T-helper 17 cell (primary cell): ENCODE results near the gene ATP2A3. TPM values are rescaled to one million over a fixed set of nuclear protein-coding genes. Genes with fewer than 3 reads are reported as not detected.
A peak's percentile ranks its signal among the peaks of the same experiment; 100 is the strongest.

ENCODE experiments used
- ATAC-seq: fragments of 150-1000 bp; cut with Tn5 transposase; 2 replicates; pipeline ENCODE4 v1.10.0; 2021; ENCODE audit warnings: mild to moderate bottlenecking, moderate library complexity
- DNase-seq, 3 donors: peaks; one replicate each; pipeline versions ENCODE4 v3.0.0 to v3.0.0-alpha.2; 2020 to 2021
- H3K9me3 ChIP-seq: one replicate; pipeline ENCODE4 v1.7.0; 2013; ENCODE audit warnings: low read length, mild to moderate bottlenecking; ENCODE audit not compliant: control insufficient read depth, poor library complexity, severe bottlenecking
- H3K27ac Mint-ChIP-seq: one replicate; pipeline ENCODE4 v1.8.0; 2022; ENCODE audit warnings: mild to moderate bottlenecking, moderate library complexity, mixed read lengths
- H3K27me3 Mint-ChIP-seq: one replicate; pipeline ENCODE4 v1.8.0; 2022; ENCODE audit warnings: mixed read lengths
- H3K36me3 Mint-ChIP-seq: one replicate; pipeline ENCODE4 v1.8.0; 2022; ENCODE audit warnings: low read depth, mixed read lengths
- H3K4me1 Mint-ChIP-seq: one replicate; pipeline ENCODE4 v1.8.0; 2022; ENCODE audit warnings: mild to moderate bottlenecking, mixed read lengths
- H3K4me3 Mint-ChIP-seq: one replicate; pipeline ENCODE4 v1.8.0; 2022; ENCODE audit warnings: mild to moderate bottlenecking, moderate library complexity, mixed read lengths
- total RNA-seq, 4 donors: library from RNA in 2 of 4; stranded (reverse) in 2 of 4; gene quantifications; one replicate each; pipeline ENCODE4 v1.2.3 and lab custom pipeline; 2022 to 2026

The ATP2A3 gene
- total RNA-seq, 2 donors from 2014 or later: 279 to 298 TPM

DNA sequence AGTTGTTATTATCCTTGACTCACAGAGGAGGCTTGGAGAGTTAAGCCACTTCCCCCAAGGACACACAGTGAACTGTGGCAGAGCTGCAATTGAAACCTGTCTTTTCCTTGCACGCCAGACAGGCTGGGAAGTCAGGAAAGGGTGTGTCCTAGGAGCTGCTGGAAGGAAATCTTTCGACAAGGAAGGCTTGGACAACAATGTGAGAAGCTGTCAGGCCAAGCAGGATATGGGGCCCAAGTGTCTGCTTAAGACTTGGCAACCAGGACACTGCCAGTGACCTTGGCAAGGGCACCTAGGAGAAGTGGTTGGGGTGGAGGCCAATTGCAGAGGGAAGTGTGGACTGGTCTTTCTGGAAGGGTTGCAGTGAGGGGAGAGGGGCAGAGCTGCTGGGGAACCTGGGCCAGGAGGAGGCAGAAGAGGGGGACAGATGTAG, 69.3 kb downstream of the ATP2A3 start:
- no peaks in the 10 kb centered on the region for H3K27me3 Mint-ChIP-seq
- H3K36me3 Mint-ChIP-seq: no peaks in the 10 kb centered on the region
- DNase-seq (no peak), ATAC-seq (no peak)
- H3K4me1 Mint-ChIP-seq: peaks cover 30% of the 10 kb centered on the region
- peak overlapping the region; percentile 6 for H3K27ac Mint-ChIP-seq
- peak overlapping the region; percentile 19 for H3K4me3 Mint-ChIP-seq
- H3K9me3 ChIP-seq: no peaks in the 10 kb centered on the region

DNA sequence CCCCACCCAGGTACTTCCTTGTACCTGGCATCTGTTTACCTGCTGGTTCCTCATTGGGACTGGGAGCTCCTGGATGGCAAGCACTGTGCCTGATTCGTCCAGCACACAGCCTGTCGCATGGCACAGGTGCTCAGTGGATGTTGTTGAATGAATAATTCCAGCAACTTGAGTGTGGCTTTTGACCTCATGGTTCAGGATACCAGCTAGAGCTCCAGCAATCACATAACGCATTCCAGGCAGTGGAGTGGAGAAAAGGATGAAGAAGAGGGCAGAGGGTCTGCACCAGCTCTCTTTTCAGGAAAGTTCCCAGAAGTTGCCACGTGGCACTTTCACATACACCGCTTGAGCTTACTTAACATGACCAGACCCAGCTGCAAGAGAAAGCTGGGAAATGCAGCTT, 70.0 kb downstream of the ATP2A3 start:
- Mint-ChIP-seq H3K27me3 (no peaks in the 10 kb centered on the region), H3K36me3 (no peaks in the 10 kb centered on the region)
- no peak for ATAC-seq

DNA sequence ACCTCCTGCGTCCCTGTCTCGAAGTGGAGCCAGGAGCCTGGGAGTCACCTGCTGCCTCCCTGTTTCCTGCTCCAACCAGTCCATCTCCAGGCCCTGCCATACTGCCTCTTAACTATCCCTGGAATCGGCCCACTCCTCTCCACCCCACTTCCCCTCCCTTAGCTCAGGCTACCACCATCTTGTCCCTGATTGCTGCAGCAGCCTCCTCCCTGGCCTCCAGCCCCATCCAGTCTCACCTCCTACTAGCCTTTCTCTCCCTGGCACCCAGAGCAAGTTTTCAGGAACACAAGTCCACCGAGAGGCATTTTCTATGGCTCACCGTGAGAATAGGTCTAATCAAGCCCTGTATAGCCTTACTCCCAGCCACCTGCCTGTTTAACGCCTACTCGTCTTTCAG, 70.5 kb downstream of the ATP2A3 start:
- Mint-ChIP-seq H3K27me3 (no peaks in the 10 kb centered on the region), H3K4me3 (peak overlapping the region; percentile 88), H3K36me3 (no peaks in the 10 kb centered on the region), H3K27ac (no peak overlapping the region), H3K4me1 (peaks cover 30% of the 10 kb centered on the region)
- ATAC-seq (no peak), DNase-seq (no peak)
- no peaks in the 10 kb centered on the region for H3K9me3 ChIP-seq

More for the DNA sequence above, 70.0 kb downstream of the ATP2A3 start:
- no peaks in the 10 kb centered on the region for H3K9me3 ChIP-seq
- no peak for DNase-seq
- Mint-ChIP-seq H3K27ac (no peak overlapping the region), H3K4me3 (no peak overlapping the region), H3K4me1 (peaks cover 30% of the 10 kb centered on the region)

DNA sequence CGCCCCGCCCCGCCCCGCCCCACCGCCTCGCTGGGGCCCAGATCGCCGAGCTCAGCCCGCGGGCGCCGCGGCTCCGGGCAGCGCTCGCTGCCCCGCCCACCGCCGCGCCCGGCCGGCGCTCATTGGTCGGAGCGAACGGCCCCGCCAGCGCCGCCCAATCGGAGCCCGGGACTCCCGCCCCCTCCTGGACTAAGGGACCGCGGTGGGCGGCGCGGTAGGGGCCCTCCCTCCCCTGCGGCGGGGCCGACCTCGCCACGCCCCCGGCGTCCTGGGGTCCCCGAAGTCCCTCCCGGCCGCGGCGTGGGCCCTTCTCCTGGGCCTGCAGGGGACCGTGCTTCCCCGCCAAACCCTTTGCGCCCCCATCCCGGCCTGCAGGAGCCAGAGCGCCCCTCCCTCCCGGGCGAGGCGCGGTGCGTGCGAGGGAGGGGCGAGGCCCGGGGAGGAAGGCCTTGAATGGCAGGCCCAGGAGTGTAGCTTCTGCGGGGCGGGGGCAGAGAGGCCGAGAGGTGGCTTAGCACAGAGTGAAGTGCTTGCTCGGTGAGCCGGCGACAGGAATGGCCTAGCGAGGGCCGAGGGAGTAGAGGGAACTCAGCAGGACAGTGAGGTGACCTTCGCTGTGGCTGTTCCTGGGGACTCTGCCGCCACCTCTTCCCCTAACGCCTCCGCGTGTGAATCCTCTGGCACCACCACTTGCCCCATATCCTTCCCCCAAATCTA, 71.1 kb downstream of the ATP2A3 start, which contains the start of gene CAMKK1:
Gene CAMKK1 (minus strand): TSS at position 51 of the 717 bp plus-strand sequence. CDS start 7,366 bp downstream, outside the sequence.
- H3K27ac Mint-ChIP-seq: peak within 1 kb of the TSS; percentile 54
- no peaks in the 10 kb centered on the region for H3K27me3 Mint-ChIP-seq
- no peaks in the 10 kb centered on the region for H3K9me3 ChIP-seq
- no peaks in the 10 kb centered on the region for H3K36me3 Mint-ChIP-seq
- H3K4me3 Mint-ChIP-seq: peak within 1 kb of the TSS; percentile 89
- DNase-seq (peak; percentile 81 to 91 (median 87)), ATAC-seq (peak; percentile 84)
- peaks cover 32% of the 10 kb centered on the region for H3K4me1 Mint-ChIP-seq

DNA sequence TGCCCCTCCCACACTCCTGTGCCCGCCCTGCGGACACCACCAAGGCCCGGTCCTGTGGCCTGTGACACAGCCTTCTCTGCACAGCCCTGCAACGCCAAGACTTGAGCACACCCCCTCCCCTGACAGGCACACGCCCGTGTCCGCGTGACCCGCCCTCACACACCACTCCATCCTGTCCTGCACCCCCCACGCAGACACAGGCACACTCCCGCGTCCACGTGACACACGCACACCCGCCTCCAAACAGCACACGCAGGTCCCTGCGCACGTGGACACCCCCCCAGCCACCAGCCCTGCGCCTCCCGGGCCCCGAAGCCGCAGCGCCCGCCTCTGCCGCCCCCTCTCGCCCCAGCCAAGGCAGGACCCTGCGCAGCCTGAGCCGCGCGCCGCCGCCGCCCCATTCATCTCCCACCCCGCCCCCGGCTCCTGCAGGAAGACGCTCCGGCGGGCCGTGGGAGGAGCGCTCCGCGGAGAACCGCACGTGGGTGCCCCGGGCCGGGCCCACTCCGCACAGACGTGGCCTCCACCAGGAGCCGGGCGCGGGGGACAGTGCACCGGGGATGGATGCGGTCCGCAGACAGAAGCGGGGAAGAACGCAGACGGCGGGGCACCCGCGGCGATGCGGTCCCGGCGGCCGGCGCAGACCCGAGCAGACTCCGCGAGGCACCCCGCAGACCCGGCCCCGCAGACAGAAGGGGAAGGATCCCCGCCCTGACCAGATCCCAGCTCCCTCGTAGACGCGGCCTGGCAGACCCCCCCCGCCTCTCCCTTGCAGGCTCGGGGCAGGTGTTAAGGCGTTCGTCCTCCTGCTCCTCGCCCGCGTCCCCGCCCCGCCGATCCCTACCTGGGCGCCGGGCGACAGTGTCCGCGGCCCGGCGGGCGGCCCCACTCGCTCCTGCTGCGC, 71.9 kb downstream of the ATP2A3 start:
- DNase-seq (peak; percentile 63 to 81 (median 76)), ATAC-seq (peak; percentile 73)
- Mint-ChIP-seq H3K4me1 (peaks cover 39% of the 10 kb centered on the region), H3K27me3 (no peaks in the 10 kb centered on the region), H3K4me3 (peak overlapping the region; percentile 89), H3K27ac (peak overlapping the region; percentile 54), H3K36me3 (no peaks in the 10 kb centered on the region)
- H3K9me3 ChIP-seq: no peaks in the 10 kb centered on the region

DNA sequence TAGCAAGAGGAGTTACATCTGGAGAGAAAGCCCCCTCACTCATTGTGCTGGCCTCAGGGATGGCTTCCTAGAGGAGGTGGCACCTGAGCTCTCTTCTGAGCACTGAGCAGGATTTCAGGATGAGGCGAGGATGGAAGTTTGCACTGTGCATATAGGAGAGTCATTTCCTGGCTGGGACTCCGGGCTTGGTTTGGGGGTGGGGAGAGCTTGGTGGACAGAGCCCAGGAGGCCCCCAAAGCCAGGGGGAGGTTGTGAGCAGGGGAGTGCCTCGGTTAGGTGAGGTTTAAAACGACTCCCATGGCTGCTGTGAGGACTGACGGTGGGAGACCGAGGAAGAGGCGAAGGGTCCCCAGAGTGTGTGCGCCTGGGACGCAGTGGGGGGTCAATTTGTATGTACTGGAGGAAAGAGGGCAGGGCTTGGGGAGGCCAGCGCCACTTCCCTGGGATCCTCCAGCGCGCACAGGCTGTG, 72.6 kb downstream of the ATP2A3 start:
- no peak for DNase-seq
- Mint-ChIP-seq H3K27ac (peak overlapping the region; percentile 54), H3K4me3 (peak overlapping the region; percentile 89), H3K36me3 (no peaks in the 10 kb centered on the region), H3K27me3 (no peaks in the 10 kb centered on the region), H3K4me1 (peaks cover 46% of the 10 kb centered on the region)
- no peaks in the 10 kb centered on the region for H3K9me3 ChIP-seq
- ATAC-seq: no peak

DNA sequence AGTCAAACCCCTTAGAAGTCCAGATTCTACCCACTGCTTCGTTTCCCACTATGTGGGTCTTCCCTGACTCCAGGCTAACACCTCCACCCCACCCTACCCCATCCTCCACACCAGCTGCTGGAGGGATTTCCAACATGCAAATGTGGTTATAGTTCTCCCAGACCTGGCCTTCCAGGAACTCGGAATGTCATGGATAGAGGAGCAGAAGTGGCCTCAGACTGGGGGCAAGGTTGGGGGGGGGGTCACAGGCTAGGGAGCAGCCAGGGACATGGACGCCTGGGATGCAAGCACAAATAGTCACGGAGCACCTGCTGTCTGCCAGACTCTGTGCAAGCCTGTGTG, 73.4 kb downstream of the ATP2A3 start:
- DNase-seq (no peak), ATAC-seq (no peak)
- no peaks in the 10 kb centered on the region for H3K36me3 Mint-ChIP-seq
- peaks cover 54% of the 10 kb centered on the region for H3K4me1 Mint-ChIP-seq
- H3K27ac Mint-ChIP-seq: peak overlapping the region; percentile 54
- no peaks in the 10 kb centered on the region for H3K27me3 Mint-ChIP-seq
- peak overlapping the region; percentile 89 for H3K4me3 Mint-ChIP-seq
- H3K9me3 ChIP-seq: no peaks in the 10 kb centered on the region

DNA sequence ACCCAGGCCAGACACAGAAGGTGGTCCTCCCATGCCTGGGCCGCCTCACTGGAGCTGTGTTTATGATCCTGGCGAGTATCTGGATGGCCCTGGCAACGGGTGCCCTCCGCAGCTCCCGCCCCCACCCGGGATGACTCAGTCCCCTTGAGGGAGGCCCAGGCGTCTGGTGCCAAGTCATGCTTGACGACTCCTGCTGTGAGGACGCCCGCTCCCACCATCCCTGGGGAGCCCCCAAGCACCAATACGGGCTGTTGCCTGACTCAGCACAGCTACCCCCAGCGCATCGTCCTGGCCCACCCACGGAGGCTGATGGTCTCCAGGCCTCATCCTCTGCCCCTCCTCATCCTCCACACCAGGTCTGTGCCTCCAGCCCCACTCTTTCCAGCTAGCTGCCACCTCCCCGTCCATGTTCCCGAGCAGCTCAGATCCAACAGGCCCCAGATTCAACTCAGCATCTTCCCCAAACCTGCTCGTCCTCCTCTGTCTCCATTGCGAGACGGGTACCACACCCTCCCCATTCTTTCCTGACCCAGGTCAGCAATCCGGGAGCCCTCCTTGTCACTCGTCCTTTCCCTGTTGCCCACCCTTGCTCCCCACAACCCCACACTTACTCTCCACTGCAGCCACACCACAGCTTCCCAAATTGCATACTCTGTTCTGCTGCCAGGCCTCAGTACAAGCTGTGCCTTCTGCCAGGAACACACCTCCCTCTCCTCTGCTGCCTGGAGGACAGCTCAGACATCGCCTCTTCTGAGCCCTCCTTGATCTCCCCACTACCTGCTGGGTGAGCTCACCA, 74.0 kb downstream of the ATP2A3 start:
- Mint-ChIP-seq H3K36me3 (no peaks in the 10 kb centered on the region), H3K27ac (no peak overlapping the region), H3K4me3 (peak overlapping the region; percentile 89), H3K27me3 (no peaks in the 10 kb centered on the region), H3K4me1 (peaks cover 55% of the 10 kb centered on the region)
- ATAC-seq: no peak
- no peak for DNase-seq
- no peaks in the 10 kb centered on the region for H3K9me3 ChIP-seq

DNA sequence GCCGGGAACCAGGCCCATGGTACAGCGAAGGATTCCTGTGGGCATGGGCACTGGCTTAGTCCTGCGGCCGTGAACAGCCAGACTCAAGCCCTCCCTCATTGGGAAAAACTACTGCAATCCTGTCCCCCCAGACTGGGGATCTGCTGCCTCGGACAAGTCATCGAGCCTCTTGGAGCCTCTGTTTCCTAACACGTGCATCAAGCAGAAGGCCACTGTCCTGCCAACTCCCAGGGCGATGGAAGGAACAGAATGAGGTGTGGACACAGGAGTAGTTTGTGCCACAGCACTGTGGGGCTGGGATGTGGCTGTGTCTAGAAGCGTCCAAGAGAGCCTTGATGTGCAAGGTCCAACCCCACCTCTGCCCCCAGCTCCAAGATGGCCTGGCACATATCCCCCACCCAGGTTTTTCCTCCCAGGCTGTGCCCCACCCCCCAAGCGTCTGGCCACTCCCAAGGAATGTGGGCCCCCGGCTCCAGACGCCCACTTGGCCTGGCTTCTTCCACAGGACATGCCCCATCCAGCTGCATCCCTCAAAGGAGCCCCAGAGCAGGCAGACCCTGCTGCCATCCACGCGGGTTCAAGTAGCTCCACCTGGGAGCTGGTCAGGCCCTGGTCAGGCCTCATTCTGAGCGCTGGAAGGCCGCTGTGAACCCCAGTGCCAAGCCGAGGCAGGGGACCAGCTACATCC, 74.8 kb downstream of the ATP2A3 start:
- Mint-ChIP-seq H3K4me1 (peaks cover 53% of the 10 kb centered on the region), H3K27ac (no peak overlapping the region), H3K36me3 (no peaks in the 10 kb centered on the region), H3K4me3 (no peak overlapping the region), H3K27me3 (no peaks in the 10 kb centered on the region)
- ATAC-seq: no peak
- H3K9me3 ChIP-seq: no peaks in the 10 kb centered on the region
- no peak for DNase-seq

DNA sequence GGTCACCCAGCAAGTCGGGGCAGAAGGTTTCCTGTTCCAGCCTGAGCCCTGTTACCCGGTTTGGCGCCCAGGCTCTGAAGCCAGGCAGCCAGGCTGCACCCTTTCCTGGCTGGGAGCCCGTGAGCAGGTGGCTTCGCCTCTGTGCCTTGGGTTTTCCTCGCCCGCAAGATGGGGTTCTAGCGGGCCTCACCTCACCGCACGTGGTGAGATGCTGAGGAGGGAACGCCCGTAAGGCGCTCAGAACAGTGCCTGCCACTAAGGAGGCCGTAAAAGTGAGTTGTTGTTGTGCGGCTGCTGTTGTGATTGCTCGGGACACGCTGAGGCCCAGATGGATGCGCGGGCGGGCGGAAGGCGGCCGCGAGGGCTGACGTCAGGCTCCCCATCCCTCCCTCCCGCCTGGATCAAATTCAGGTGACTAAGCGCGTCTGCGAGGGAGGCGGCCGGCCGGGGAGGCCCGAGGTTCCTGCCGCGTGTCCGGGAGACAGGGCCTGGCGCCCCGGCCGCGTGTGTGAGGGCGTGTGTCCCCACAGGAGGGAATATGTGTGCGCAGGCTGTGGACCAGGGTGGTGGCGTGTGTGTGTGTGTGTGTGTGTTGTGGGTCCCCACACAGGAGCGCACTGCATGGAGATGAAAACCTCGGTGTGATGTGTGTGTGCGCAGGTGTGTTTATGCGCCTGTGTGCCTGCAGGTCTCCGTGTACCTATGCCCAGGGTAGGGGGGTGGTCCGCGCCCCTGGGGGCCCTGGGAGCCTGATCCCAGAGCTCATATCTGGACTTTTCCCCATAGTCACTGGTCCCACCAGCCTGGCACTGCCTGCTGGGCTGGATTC, 75.7 kb downstream of the ATP2A3 start:
- no peak for DNase-seq
- no peaks in the 10 kb centered on the region for H3K9me3 ChIP-seq
- H3K36me3 Mint-ChIP-seq: no peaks in the 10 kb centered on the region
- H3K4me3 Mint-ChIP-seq: no peak overlapping the region
- peaks cover 48% of the 10 kb centered on the region for H3K4me1 Mint-ChIP-seq
- H3K27me3 Mint-ChIP-seq: no peaks in the 10 kb centered on the region
- no peak for ATAC-seq
- peak overlapping the region; percentile 92 for H3K27ac Mint-ChIP-seq

DNA sequence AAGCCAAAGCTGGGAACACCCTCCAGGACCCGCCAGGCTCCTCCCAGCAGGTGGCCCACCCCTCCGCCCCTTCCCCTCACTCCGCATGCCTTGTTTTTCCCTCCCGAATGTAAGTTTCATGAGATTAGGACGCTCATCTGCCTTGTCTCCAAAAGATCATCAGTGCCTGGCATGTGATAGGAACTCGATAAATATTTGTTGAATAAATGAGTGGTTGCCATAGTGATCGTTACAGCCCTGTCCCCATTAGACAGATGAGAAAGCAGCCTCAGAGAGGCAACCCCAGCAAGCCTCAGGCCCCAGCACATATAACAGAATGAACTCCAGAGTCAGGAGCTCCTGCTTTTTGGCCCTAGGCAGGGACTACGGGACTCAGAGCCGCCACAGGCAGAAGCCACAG, 76.4 kb downstream of the ATP2A3 start:
- no peaks in the 10 kb centered on the region for H3K9me3 ChIP-seq
- Mint-ChIP-seq H3K27ac (peak overlapping the region; percentile 92), H3K36me3 (no peaks in the 10 kb centered on the region), H3K4me1 (peaks cover 48% of the 10 kb centered on the region), H3K4me3 (peak overlapping the region; percentile 81), H3K27me3 (no peaks in the 10 kb centered on the region)
- ATAC-seq: no peak
- DNase-seq: no peak

DNA sequence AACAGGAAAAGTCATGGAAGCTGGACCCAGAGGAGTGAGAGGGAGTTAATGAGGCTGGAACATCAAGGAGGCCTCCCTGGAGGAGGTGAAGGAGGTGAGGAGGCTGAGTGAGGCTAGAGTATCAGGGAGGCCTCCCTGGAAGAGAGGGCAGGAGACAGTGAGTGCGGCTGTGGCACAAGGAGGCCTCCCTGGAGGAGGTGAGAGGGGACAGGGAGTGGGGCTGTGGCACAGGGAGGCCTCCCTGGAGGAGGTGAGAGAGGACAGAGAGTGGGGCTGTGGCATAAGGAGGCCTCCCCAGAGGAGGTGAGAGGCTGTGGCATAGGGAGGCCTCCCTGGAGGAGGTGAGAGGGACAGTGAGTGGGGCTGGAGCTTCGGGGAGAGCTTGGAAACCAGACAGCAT, 76.8 kb downstream of the ATP2A3 start:
- no peak for ATAC-seq
- peaks cover 48% of the 10 kb centered on the region for H3K4me1 Mint-ChIP-seq
- no peaks in the 10 kb centered on the region for H3K36me3 Mint-ChIP-seq
- H3K27me3 Mint-ChIP-seq: no peaks in the 10 kb centered on the region
- H3K27ac Mint-ChIP-seq: peak overlapping the region; percentile 92
- no peak for DNase-seq
- no peaks in the 10 kb centered on the region for H3K9me3 ChIP-seq
- H3K4me3 Mint-ChIP-seq: peak overlapping the region; percentile 81
